Measurements from ENCODE around the gene TAPBP.

DNA sequence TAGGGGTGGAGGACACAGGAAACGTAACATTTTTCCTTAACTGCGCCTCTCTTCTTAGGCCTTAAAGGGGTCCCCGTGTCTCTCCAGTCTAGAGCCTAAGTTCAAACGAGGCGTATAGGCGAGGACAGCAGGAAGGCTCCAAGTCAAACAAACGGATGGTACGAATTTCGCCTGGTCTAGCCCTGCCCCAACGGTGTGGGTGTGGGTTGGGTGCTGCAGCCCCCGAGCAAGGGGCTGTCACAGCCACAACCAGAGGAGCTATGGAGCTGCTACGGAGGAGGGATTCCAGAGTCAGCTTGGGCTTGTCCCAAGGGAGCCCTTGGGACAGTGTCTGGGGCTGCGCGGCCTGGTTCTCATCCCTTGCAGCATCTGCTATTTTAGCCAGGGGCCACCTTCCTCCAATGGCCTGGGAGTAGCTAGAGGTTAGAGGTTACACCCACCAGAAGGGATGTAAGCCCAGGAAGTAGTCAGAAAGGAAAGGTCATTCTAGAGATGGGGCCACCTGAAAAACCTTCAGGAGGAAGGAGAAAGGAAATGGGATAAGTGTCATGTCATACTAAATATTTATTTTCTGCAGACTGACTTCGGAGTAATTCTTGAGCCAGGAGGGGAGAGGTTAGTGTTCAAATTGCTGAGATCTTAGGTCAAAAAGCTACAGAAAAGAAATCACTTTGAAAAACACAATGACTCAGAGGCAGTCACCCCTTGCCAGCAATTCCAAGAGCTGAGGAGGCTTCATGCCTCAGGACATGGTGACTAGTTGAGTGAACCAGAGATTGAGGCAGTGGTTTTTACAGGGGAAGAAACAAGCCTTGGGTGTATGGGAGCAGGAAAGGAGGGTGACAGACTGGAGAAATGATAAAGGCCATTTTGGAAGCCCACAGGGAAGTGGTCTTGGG is 63.9 kb downstream of the TAPBP start:
- TF ChIP-seq SUZ12 (IDR thresholded peaks at IDR 0.05; ENCODE audit: extremely low read depth, insufficient read depth, insufficient read length) (no peak), YY1 (IDR thresholded peaks at IDR 0.05; ENCODE audit: insufficient read depth, insufficient read length) (no peak), ZNF274 (IDR thresholded peaks at IDR 0.05; ENCODE audit: low read depth, low read length) (no peak)
